HG02798 (cell line): ENCODE results near the gene CD7.

Experiments
- ATAC-seq: cut with Tn5 transposase; IDR thresholded peaks from one replicate; pipeline ENCODE4 v1.9.1; 2021; ENCODE audit warnings: mild to moderate bottlenecking; ENCODE audit not compliant: unreplicated experiment, poor library complexity

CD7 gene

GRCh38 chr17:82283208-82283749, 34.1 kb downstream of the CD7 start:
- ATAC-seq = no peak

- ATAC-seq = no peak
Measured at GRCh38 chr17:82282239-82283207, 34.9 kb downstream of the CD7 start.

- ATAC-seq = no peak
Measured at GRCh38 chr17:82281502-82282238, 35.7 kb downstream of the CD7 start.

GRCh38 chr17:82281076-82281475, 36.3 kb downstream of the CD7 start:
- no peak for ATAC-seq

- no peak for ATAC-seq
Measured at GRCh38 chr17:82280537-82280936, 36.9 kb downstream of the CD7 start.

- ATAC-seq = no peak
Measured at GRCh38 chr17:82278786-82279391, 38.5 kb downstream of the CD7 start.

GRCh38 chr17:82278308-82278707, 39.1 kb downstream of the CD7 start:
- no peak for ATAC-seq

GRCh38 chr17:82277851-82278250, 39.6 kb downstream of the CD7 start:
- ATAC-seq = no peak

GRCh38 chr17:82276938-82277337, 40.5 kb downstream of the CD7 start:
- ATAC-seq = no peak

GRCh38 chr17:82275326-82275725, 42.1 kb downstream of the CD7 start:
- ATAC-seq = no peak

- ATAC-seq = no peak
Measured at GRCh38 chr17:82274134-82275020, 43.0 kb downstream of the CD7 start.

- peak; percentile 80 for ATAC-seq
Measured at GRCh38 chr17:82273327-82274133, 43.9 kb downstream of the CD7 start, which contains the start of gene CSNK1D. Gene CSNK1D (minus strand): TSS chr17:82273700. CDS start chr17:82273381, 319 bp downstream.

GRCh38 chr17:82272495-82273326, 44.7 kb downstream of the CD7 start:
- ATAC-seq = peak; percentile 5

- ATAC-seq = no peak
Measured at GRCh38 chr17:82271401-82271800, 46.0 kb downstream of the CD7 start.

GRCh38 chr17:82270651-82271050, 46.8 kb downstream of the CD7 start:
- no peak for ATAC-seq

- no peak for ATAC-seq
Measured at GRCh38 chr17:82269882-82270500, 47.4 kb downstream of the CD7 start.

GRCh38 chr17:82269138-82269881, 48.1 kb downstream of the CD7 start:
- no peak for ATAC-seq
